ENCODE measurements around the gene TMEM205. TPM values are rescaled to one million over a fixed set of nuclear protein-coding genes. Genes with fewer than 3 reads are reported as not detected.
"Not testable (repeated sequence)": the region's sequence is repeated elsewhere in the genome, so short reads cannot be mapped to it uniquely, and the experiment has no call there.

Gene TMEM205
- total RNA-seq, 4 donors from 2014 or later: 159 to 284 (median 164) TPM

DNA sequence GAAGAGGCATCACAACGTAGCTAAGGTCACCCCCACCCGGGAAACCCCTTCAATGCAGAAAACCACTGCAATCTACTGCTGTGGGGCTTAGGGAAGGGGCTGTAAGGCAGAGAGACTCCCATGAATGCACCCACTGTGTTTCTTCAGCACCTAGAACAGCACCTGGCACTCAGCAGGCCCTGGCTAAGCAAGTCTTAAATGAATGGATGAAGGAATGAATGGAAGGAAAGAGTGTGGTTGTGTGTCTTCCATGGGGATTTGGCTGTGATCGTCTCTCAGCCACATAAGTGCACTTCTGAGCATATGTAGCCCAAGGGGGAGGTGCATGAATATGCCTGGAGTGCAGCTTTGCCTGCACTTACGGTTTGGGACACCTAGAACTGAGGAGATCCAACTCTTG is 3.1 kb upstream of the TMEM205 start:
- Histone ChIP-seq H3K27me3 (no peaks in the 10 kb centered on the region), H3K9me3 (no peaks in the 10 kb centered on the region), H3K4me3 (no peak overlapping the region), H3K27ac (no peak overlapping the region), H3K36me3 (no peaks in the 10 kb centered on the region), H3K4me1 (peaks cover 19 to 20% of the 10 kb centered on the region in 2 donors)
- intact Hi-C loops (cut with DNase I; ENCODE audit: low total_unique reads) (no loop called here), in situ Hi-C loops (cut with MboI; ENCODE audit: low sequenced_read_pairs in 4 of 4) (no loop called here)
- no peak for TF ChIP-seq POLR2A (IDR thresholded peaks at IDR 0.05)
- TF ChIP-seq, protein P1, sequence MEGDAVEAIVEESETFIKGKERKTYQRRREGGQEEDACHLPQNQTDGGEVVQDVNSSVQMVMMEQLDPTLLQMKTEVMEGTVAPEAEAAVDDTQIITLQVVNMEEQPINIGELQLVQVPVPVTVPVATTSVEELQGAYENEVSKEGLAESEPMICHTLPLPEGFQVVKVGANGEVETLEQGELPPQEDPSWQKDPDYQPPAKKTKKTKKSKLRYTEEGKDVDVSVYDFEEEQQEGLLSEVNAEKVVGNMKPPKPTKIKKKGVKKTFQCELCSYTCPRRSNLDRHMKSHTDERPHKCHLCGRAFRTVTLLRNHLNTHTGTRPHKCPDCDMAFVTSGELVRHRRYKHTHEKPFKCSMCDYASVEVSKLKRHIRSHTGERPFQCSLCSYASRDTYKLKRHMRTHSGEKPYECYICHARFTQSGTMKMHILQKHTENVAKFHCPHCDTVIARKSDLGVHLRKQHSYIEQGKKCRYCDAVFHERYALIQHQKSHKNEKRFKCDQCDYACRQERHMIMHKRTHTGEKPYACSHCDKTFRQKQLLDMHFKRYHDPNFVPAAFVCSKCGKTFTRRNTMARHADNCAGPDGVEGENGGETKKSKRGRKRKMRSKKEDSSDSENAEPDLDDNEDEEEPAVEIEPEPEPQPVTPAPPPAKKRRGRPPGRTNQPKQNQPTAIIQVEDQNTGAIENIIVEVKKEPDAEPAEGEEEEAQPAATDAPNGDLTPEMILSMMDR (IDR thresholded peaks at IDR 0.05 in 4 of 5, conservative IDR thresholded peaks at IDR 0.05 in 1 of 5): no peak
- no peak for ATAC-seq
- DNase-seq: no peak

DNA sequence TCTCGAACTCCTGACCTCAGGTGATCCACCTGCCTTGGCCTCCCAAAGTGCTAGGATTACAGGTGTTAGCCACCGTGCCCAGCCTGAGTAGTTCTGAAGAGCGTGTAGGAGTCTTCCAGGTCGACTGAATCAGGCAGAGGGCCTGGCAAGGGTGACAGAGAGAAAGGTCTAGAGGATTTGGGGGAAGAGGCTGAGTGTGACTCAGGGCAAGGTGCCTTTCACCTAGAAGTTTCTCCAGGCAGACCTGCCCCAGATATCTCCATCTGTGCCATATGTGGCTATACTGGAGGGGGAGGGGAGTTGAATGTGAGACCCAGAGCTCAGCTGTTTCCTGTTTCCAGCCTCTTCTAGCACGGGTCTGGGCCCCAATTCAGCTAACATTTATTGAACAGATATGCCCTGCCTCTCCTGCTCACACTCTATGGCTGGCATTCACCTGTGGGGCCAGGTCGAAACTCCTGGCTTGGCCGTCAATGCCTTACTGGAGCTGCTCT is 1.5 kb upstream of the TMEM205 start:
- Histone ChIP-seq H3K9me3 (no peaks in the 10 kb centered on the region), H3K27me3 (no peaks in the 10 kb centered on the region), H3K4me1 (peaks cover 21 to 22% of the 10 kb centered on the region in 2 donors), H3K36me3 (peaks cover 0 to 6% of the 10 kb centered on the region in 2 donors), H3K4me3 (no peak overlapping the region), H3K27ac (peak overlapping the region; percentile 91 to 93 (median 93))
- intact Hi-C loops (cut with DNase I; ENCODE audit: low total_unique reads): no loop called here
- TF ChIP-seq POLR2A (IDR thresholded peaks at IDR 0.05): no peak
- TF ChIP-seq, protein P1 (IDR thresholded peaks at IDR 0.05 in 4 of 5, conservative IDR thresholded peaks at IDR 0.05 in 1 of 5): no peak
- no peak for DNase-seq
- in situ Hi-C loops (cut with MboI; ENCODE audit: low sequenced_read_pairs in 4 of 4): no loop called here
- ATAC-seq: no peak

DNA sequence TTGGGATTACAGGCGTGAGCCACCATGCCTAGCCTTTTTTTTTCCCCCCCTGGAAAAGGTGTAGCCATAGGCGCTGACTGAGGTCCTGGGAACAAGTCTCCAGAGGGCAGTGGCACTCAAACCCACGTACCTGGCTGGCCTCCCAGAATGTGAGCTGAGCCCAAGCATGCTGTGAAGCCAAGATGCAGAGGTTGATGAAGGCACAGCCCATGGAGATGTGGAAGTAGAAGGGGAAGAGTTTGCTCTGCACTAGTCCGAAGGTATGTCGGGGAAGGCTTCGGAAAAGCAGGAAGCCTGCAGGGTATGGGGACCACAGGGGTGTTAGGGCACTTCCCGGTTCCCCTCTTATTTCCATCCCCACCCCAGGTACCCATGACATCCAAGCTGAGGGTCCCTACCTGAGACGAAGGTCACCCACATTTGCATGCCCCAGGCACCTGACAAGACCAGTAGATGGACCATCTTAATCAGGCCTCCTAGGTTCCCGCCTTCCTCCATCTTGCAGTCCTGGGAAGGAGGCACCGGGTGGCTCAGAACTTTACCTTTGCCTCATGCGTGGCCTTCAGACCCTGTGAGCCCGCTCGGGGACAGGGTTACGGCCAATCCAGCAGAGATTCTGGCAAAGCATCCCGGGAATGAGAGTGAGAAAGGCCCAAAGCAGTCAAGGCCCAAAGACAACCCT is 805 bp downstream of the TMEM205 start:
- Histone ChIP-seq H3K27ac (peak overlapping the region; percentile 91 to 93 (median 93)), H3K36me3 (peaks cover 0 to 21% of the 10 kb centered on the region in 2 donors), H3K27me3 (no peaks in the 10 kb centered on the region), H3K4me1 (peaks cover 21 to 23% of the 10 kb centered on the region in 2 donors), H3K9me3 (no peaks in the 10 kb centered on the region), H3K4me3 (peak overlapping the region; percentile 78 to 92 (median 84))
- in situ Hi-C loops (cut with MboI; ENCODE audit: low sequenced_read_pairs in 4 of 4): no loop called here
- ATAC-seq (no peak), DNase-seq (no peak)
- intact Hi-C loops (cut with DNase I; ENCODE audit: low total_unique reads): no loop called here
- TF ChIP-seq, protein P1 (IDR thresholded peaks at IDR 0.05 in 4 of 5, conservative IDR thresholded peaks at IDR 0.05 in 1 of 5): no peak
- TF ChIP-seq POLR2A (IDR thresholded peaks at IDR 0.05): no peak

DNA sequence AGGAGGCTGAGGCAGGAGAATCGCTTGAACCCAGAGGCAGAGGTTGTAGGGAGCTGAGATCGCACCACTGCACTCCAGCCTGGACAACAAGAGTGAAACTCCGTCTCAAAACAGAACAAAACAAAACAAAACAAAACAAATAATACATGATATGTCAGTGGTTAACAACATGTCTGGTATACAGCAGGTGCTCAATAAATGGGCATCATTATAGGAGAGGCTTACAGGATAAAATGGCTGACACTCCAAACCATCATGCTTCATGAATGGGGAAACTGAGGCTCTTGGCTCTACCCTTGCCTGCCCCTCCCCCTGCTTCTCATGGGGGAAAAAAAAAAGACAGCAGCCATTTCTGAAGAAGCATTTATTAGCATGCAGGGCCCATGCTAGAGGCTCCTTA is 3.6 kb downstream of the TMEM205 start:
- Histone ChIP-seq H3K27me3 (no peaks in the 10 kb centered on the region), H3K36me3 (peaks cover 0 to 21% of the 10 kb centered on the region in 2 donors), H3K9me3 (no peaks in the 10 kb centered on the region), H3K4me3 (no peak overlapping the region), H3K4me1 (peaks cover 27 to 33% of the 10 kb centered on the region in 2 donors), H3K27ac (no peak overlapping the region)
- no peak for ATAC-seq
- in situ Hi-C loops (cut with MboI; ENCODE audit: low sequenced_read_pairs in 4 of 4): no loop called here
- intact Hi-C loops (cut with DNase I; ENCODE audit: low total_unique reads): no loop called here
- TF ChIP-seq, protein P1 (IDR thresholded peaks at IDR 0.05 in 4 of 5, conservative IDR thresholded peaks at IDR 0.05 in 1 of 5): no peak
- no peak for TF ChIP-seq POLR2A (IDR thresholded peaks at IDR 0.05)
- no peak for DNase-seq

DNA sequence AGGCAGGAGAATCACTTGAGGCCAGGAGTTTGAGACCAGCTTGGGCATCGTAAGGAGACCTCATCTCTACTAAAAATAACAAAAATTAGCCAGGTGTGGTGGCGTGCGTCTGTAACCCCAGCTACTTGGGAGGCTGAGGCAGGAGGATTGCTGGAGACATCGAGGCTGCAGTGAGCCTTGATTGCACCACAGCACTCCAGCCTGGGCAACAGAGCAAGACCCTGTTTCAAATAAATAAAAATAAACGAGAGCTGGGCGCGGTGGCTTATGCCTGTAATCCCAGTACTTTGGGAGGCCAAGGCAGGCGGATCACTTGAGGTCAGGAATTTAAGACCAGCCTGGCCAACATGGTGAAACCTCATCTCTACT is 6.0 kb downstream of the TMEM205 start:
- ATAC-seq; H3K27me3 ChIP-seq; H3K9me3 ChIP-seq; in situ Hi-C loops (cut with MboI; ENCODE audit: low sequenced_read_pairs in 4 of 4); DNase-seq; intact Hi-C loops (cut with DNase I; ENCODE audit: low total_unique reads): not testable (repeated sequence)
- peaks cover 0 to 33% of the 10 kb centered on the region in 2 donors for H3K36me3 ChIP-seq
- peak overlapping the region in 3 of 4 donors; percentile 41 to 68 (median 63) for H3K27ac ChIP-seq
- peaks cover 17 to 23% of the 10 kb centered on the region in 2 donors for H3K4me1 ChIP-seq
- peak overlapping the region in 1 of 4 donors; percentile 63 for H3K4me3 ChIP-seq

Measured in gastrocnemius medialis (tissue), 4 donors.